SU-DHL-6 (cell line): ENCODE data around the gene TCF4.

ENCODE experiments used
- H2AFZ ChIP-seq: fragments of 200-600 bp; sonication (generic); 2 replicates; pipeline ENCODE4 v1.6.1; 2014; ENCODE audit warnings: low read depth, mild to moderate bottlenecking, moderate library complexity, mixed read lengths, antibody characterized with exemption, low read length; ENCODE audit not compliant: severe bottlenecking
- H3F3A ChIP-seq: fragments of 200-600 bp; shearing (Covaris generic); 2 replicates; pipeline ENCODE4 v1.6.0; 2016; ENCODE audit warnings: antibody characterized with exemption, mild to moderate bottlenecking; ENCODE audit not compliant: insufficient read depth
- H3K27ac ChIP-seq: fragments of 200-600 bp; sonication (generic); 2 replicates; pipeline ENCODE4 v1.5.1; 2016; ENCODE audit warnings: low read depth, mild to moderate bottlenecking, low read length, moderate library complexity, mixed read lengths
- H3K27me3 ChIP-seq: fragments of 200-600 bp; sonication (generic), shearing (Covaris generic); 2 replicates; pipeline ENCODE4 v1.6.0; 2014; ENCODE audit warnings: mild to moderate bottlenecking, low read length
- H3K36me3 ChIP-seq: fragments of 200-600 bp; sonication (generic); 2 replicates; pipeline ENCODE4 v1.6.1; 2014; ENCODE audit warnings: mild to moderate bottlenecking, low read length, mixed read lengths
- H3K4me2 ChIP-seq: fragments of 300-600, 200-600 bp; shearing (Covaris generic), sonication (generic); 2 replicates; pipeline ENCODE4 v1.6.0; 2014; ENCODE audit warnings: low read length, low read depth, mild to moderate bottlenecking; ENCODE audit not compliant: poor library complexity, severe bottlenecking
- H3K4me3 ChIP-seq: fragments of 200-600 bp; sonication (generic); 2 replicates; pipeline ENCODE4 v1.5.1; 2014; ENCODE audit warnings: antibody characterized with exemption, low read length, mild to moderate bottlenecking, mixed read lengths; ENCODE audit not compliant: insufficient read depth, poor library complexity, severe bottlenecking
- H3K79me2 ChIP-seq: fragments of 200-600 bp; sonication (generic); 2 replicates; pipeline ENCODE4 v1.6.1; 2014; ENCODE audit warnings: mild to moderate bottlenecking, low read length, moderate library complexity; ENCODE audit not compliant: insufficient read depth
- H3K9ac ChIP-seq: fragments of 200-600 bp; sonication (generic); 2 replicates; pipeline ENCODE4 v1.7.0; 2014; ENCODE audit warnings: mild to moderate bottlenecking, low read length
- H3K9me2 ChIP-seq: fragments of 200-600 bp; sonication (generic); replicated peaks from 2 replicates; pipeline ENCODE4 v1.6.1; 2014; ENCODE audit warnings: low read length; ENCODE audit not compliant: insufficient read depth
- H3K9me3 ChIP-seq: fragments of 200-600 bp; sonication (generic); 2 replicates; pipeline ENCODE4 v1.6.1; 2014; ENCODE audit warnings: low read length, mixed read lengths; ENCODE audit not compliant: insufficient read depth
- H4K20me1 ChIP-seq: fragments of 200-600 bp; sonication (generic); 2 replicates; pipeline ENCODE4 v1.6.1; 2014; ENCODE audit warnings: low read depth, mild to moderate bottlenecking, antibody characterized with exemption, low read length, moderate library complexity, mixed read lengths
- EZH2phosphoT487 ChIP-seq: fragments of 200-600 bp; sonication (generic), shearing (Covaris generic); conservative IDR thresholded peaks from 2 replicates; pipeline ENCODE4 v1.6.1; 2018; ENCODE audit warnings: mild to moderate bottlenecking, antibody characterized with exemption, low read length, moderate library complexity, mixed read lengths
- TF ChIP-seq, protein P1 (sequence below): fragments of 200-600 bp; sonication (generic); IDR thresholded peaks from one replicate; pipeline ENCODE4 v1.5.1; 2017; ENCODE audit warnings: antibody characterized with exemption, mild to moderate bottlenecking, low read length, moderate library complexity; ENCODE audit not compliant: insufficient read depth, poor library complexity, severe bottlenecking

Gene TCF4

DNA sequence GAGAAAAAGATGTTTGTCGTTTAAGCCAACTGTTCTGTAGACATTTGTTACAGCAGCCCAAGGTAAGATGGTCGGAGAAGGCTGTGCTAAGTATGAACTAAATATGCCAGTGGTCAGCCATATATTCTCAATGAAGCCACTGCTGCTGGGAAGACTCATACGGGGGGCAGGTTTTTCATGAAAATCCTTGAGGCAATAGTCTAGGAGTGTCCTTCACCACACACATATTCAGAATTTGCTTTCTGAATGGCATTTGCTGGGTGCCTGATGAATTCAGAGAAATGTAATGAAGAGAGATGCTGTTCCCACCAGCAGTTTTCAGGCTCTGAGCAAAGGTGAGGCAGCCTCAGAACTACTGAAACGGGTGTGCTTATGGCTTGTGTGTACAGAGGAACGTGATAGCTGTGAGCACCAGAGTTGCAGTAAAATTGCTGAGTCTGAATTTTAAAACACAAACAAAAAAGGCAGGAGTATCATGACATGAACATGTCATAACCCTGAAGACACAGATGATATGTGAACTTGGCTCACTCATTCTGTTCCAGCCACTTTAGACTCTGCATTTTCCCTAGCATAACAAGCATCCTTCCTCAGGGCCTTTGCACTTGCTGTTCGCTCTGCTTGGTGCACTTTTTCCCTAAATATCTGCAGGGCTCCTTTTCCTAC lies 21.3 kb upstream of the TCF4 start:
- H3F3A ChIP-seq = no peaks in the 10 kb centered on the region
- H3K4me3 ChIP-seq = no peak overlapping the region
- H3K36me3 ChIP-seq = no peaks in the 10 kb centered on the region
- H3K9me2 ChIP-seq = no peaks in the 10 kb centered on the region
- H3K27me3 ChIP-seq = no peaks in the 10 kb centered on the region
- TF ChIP-seq, protein P1, sequence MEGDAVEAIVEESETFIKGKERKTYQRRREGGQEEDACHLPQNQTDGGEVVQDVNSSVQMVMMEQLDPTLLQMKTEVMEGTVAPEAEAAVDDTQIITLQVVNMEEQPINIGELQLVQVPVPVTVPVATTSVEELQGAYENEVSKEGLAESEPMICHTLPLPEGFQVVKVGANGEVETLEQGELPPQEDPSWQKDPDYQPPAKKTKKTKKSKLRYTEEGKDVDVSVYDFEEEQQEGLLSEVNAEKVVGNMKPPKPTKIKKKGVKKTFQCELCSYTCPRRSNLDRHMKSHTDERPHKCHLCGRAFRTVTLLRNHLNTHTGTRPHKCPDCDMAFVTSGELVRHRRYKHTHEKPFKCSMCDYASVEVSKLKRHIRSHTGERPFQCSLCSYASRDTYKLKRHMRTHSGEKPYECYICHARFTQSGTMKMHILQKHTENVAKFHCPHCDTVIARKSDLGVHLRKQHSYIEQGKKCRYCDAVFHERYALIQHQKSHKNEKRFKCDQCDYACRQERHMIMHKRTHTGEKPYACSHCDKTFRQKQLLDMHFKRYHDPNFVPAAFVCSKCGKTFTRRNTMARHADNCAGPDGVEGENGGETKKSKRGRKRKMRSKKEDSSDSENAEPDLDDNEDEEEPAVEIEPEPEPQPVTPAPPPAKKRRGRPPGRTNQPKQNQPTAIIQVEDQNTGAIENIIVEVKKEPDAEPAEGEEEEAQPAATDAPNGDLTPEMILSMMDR = no peak
- H3K4me2 ChIP-seq = no peak overlapping the region
- H3K79me2 ChIP-seq = no peaks in the 10 kb centered on the region
- no peaks in the 10 kb centered on the region for H3K9me3 ChIP-seq
- no peaks in the 10 kb centered on the region for H4K20me1 ChIP-seq
- H2AFZ ChIP-seq = no peak overlapping the region
- H3K9ac ChIP-seq = no peak overlapping the region
- H3K27ac ChIP-seq = no peak overlapping the region

DNA sequence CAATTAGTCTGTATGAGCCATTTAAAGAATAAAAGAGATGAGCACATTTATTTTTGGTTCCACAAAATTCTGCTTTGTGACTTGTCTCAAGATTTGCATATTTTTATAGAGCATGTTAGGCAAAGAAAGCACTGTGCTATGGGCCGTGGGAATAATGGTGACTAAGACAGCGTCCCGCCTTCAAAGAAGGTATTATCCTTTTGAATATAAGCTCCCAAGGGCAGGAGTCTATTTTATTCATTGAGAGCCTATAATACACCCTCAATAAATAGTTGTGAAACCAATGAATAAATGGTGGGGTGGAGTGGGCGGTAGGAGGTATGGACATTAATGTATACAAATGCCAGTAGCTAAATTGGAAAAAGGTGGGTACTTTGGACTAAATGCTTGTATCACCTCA lies 20.5 kb upstream of the TCF4 start:
- Histone ChIP-seq H3K27me3 (no peaks in the 10 kb centered on the region; the same call in 1 of the 2 replicates), H3K4me2 (no peak overlapping the region), H3K79me2 (no peaks in the 10 kb centered on the region), H3F3A (no peaks in the 10 kb centered on the region), H3K27ac (no peak overlapping the region), H3K36me3 (no peaks in the 10 kb centered on the region), H4K20me1 (no peaks in the 10 kb centered on the region), H3K9ac (no peak overlapping the region), H3K9me2 (no peaks in the 10 kb centered on the region), H2AFZ (no peak overlapping the region), H3K9me3 (no peaks in the 10 kb centered on the region), H3K4me3 (no peak overlapping the region)
- TF ChIP-seq EZH2phosphoT487 = no peak
- TF ChIP-seq, protein P1 = no peak

DNA sequence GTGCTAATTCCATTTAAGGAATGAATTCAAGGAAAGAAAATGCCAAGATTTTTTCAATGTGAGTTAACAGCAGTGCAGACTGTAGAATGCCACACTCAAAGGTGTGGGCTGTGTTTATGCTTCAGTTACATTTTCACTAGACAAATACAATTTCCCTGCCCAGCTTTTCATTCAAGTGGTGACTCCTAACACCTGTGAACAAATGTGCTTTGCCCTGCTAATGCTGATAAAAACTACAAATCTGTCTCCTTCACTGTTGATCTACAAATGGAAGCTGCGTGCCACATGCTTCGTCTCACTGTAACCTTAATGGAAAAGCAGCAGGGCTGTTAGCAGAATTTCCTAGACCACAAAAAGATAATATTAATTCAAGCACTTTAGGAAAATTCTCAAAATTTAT lies 19.8 kb upstream of the TCF4 start:
- Histone ChIP-seq H3F3A (no peaks in the 10 kb centered on the region), H3K27ac (no peak overlapping the region), H3K79me2 (no peaks in the 10 kb centered on the region), H3K4me3 (no peak overlapping the region), H3K9me2 (no peaks in the 10 kb centered on the region), H3K36me3 (no peaks in the 10 kb centered on the region), H3K9me3 (no peaks in the 10 kb centered on the region), H3K27me3 (no peaks in the 10 kb centered on the region; the same call in 1 of the 2 replicates), H4K20me1 (no peaks in the 10 kb centered on the region), H3K9ac (no peak overlapping the region), H3K4me2 (no peak overlapping the region), H2AFZ (no peak overlapping the region)
- no peak for TF ChIP-seq EZH2phosphoT487
- TF ChIP-seq, protein P1 = no peak
